Mucosa of descending colon (tissue), 3 donors: ENCODE measurements around the gene DAPP1. TPM values are rescaled to one million over a fixed set of nuclear protein-coding genes. Genes with fewer than 3 reads are reported as not detected.
"Not testable (repeated sequence)": the region's sequence is repeated elsewhere in the genome, so short reads cannot be mapped to it uniquely, and the experiment has no call there.

ENCODE experiments used
- ATAC-seq: fragments of 200-7000 bp; cut with Tn5 transposase; one replicate; pipeline ENCODE4 v1.9.1; 2020; ENCODE audit warnings: mild to moderate bottlenecking, moderate library complexity
- DNase-seq, 3 donors: peaks; one replicate each; pipeline ENCODE4 v3.0.0-alpha.2; 2020
- H3K36me3 ChIP-seq: fragments of 200-600 bp; one replicate; pipeline ENCODE4 v1.8.0; 2021; ENCODE audit warnings: low read depth, mild to moderate bottlenecking
- H3K4me1 ChIP-seq: fragments of 200-600 bp; one replicate; pipeline ENCODE4 v1.8.0; 2021; ENCODE audit warnings: low read depth, mild to moderate bottlenecking
- H3K4me3 ChIP-seq: fragments of 200-600 bp; one replicate; pipeline ENCODE4 v1.8.0; 2021; ENCODE audit warnings: mild to moderate bottlenecking
- H3K9me3 ChIP-seq: fragments of 200-600 bp; one replicate; pipeline ENCODE4 v1.8.0; 2021; ENCODE audit warnings: mild to moderate bottlenecking
- CTCF ChIP-seq: fragments of 200-600 bp; IDR thresholded peaks from one replicate; pipeline ENCODE4 v1.8.0; 2022; ENCODE audit warnings: antibody characterized with exemption, mild to moderate bottlenecking
- intact Hi-C, 2 donors: fragments of 100-400 bp; cut with DNase I in 1 of 2; cut with micrococcal nuclease in 1 of 2; formaldehyde crosslinking; loops; one replicate each; pipeline versions ENCODE4 v1.11.0 to v1.11.1; 2022; cut with DNase I, micrococcal nuclease
- total RNA-seq, 3 donors: library from RNA; stranded (reverse); fragmentation: NEBNext Ultra II Directional in 2 of 3; extraction: Animal tissue kit (Norgen Biotek cat#: 25700) in 2 of 3; gene quantifications; one replicate each; pipeline versions ENCODE4 v1.2.1 to v1.2.4, GENCODE V29; 2021 to 2023
- donor health status: DM: no; HTN: no; CAD: no; lungs with moderate emphysema.
- donor health status: DM: no; HTN: no; CAD: no.
- donor health status: DM: no; HTN: yes; CAD: no.

DAPP1 gene
- total RNA-seq, 3 donors from 2014 or later = 1.3 to 4.6 (median 1.7) TPM

GRCh38 chr4:99824070-99824599 is 7.5 kb downstream of the DAPP1 start:
- DNase-seq (no peak), ATAC-seq (no peak)
- Histone ChIP-seq H3K4me3 (no peak overlapping the region), H3K4me1 (no peaks in the 10 kb centered on the region), H3K9me3 (no peaks in the 10 kb centered on the region), H3K36me3 (no peaks in the 10 kb centered on the region)
- no peak for TF ChIP-seq CTCF
- intact Hi-C loops = no loop called here

- ATAC-seq = no peak
- no peak for DNase-seq
- Histone ChIP-seq H3K9me3 (no peaks in the 10 kb centered on the region), H3K4me3 (no peak overlapping the region), H3K36me3 (no peaks in the 10 kb centered on the region), H3K4me1 (no peaks in the 10 kb centered on the region)
- intact Hi-C loops = no loop called here
- TF ChIP-seq CTCF = no peak
Measured at GRCh38 chr4:99825272-99825671, 8.6 kb downstream of the DAPP1 start.

GRCh38 chr4:99826016-99826415 is 9.4 kb downstream of the DAPP1 start:
- DNase-seq = no peak
- no peak for ATAC-seq
- Histone ChIP-seq H3K36me3 (no peaks in the 10 kb centered on the region), H3K4me3 (no peak overlapping the region), H3K4me1 (no peaks in the 10 kb centered on the region), H3K9me3 (no peaks in the 10 kb centered on the region)
- intact Hi-C loops = no loop called here
- TF ChIP-seq CTCF = no peak

GRCh38 chr4:99827454-99827853 is 10.8 kb downstream of the DAPP1 start:
- no peak for ATAC-seq
- intact Hi-C loops = no loop called here

GRCh38 chr4:99827857-99828256 is 11.2 kb downstream of the DAPP1 start:
- Histone ChIP-seq H3K4me1 (peaks cover 9% of the 10 kb centered on the region), H3K36me3 (no peaks in the 10 kb centered on the region), H3K4me3 (no peak overlapping the region), H3K9me3 (no peaks in the 10 kb centered on the region)
- no peak for TF ChIP-seq CTCF
- intact Hi-C loops = no loop called here
- DNase-seq (no peak), ATAC-seq (no peak)

More at GRCh38 chr4:99827454-99827853, 10.8 kb downstream of the DAPP1 start:
- DNase-seq = no peak
- Histone ChIP-seq H3K36me3 (no peaks in the 10 kb centered on the region), H3K4me3 (no peak overlapping the region), H3K4me1 (peaks cover 6% of the 10 kb centered on the region), H3K9me3 (no peaks in the 10 kb centered on the region)
- TF ChIP-seq CTCF = no peak

GRCh38 chr4:99828477-99828876 is 11.8 kb downstream of the DAPP1 start:
- H3K4me1 ChIP-seq = peaks cover 14% of the 10 kb centered on the region
- DNase-seq (no peak), ATAC-seq (no peak)
- H3K36me3 ChIP-seq = no peaks in the 10 kb centered on the region
- H3K4me3 ChIP-seq = no peak overlapping the region
- TF ChIP-seq CTCF = no peak
- intact Hi-C loops = no loop called here
- no peaks in the 10 kb centered on the region for H3K9me3 ChIP-seq

- H3K9me3 ChIP-seq, intact Hi-C loops, H3K4me3 ChIP-seq, ATAC-seq, DNase-seq, H3K36me3 ChIP-seq: not testable (repeated sequence)
- peaks cover 14% of the 10 kb centered on the region for H3K4me1 ChIP-seq
Measured at GRCh38 chr4:99830051-99830450, 13.4 kb downstream of the DAPP1 start.
